HG03378 (cell line): ENCODE measurements around the gene PRR22.

Experiments
- ATAC-seq: cut with Tn5 transposase; IDR thresholded peaks from one replicate; pipeline ENCODE4 v1.9.1; 2021; ENCODE audit warnings: mild to moderate bottlenecking, moderate library complexity; ENCODE audit not compliant: unreplicated experiment

PRR22 gene

DNA sequence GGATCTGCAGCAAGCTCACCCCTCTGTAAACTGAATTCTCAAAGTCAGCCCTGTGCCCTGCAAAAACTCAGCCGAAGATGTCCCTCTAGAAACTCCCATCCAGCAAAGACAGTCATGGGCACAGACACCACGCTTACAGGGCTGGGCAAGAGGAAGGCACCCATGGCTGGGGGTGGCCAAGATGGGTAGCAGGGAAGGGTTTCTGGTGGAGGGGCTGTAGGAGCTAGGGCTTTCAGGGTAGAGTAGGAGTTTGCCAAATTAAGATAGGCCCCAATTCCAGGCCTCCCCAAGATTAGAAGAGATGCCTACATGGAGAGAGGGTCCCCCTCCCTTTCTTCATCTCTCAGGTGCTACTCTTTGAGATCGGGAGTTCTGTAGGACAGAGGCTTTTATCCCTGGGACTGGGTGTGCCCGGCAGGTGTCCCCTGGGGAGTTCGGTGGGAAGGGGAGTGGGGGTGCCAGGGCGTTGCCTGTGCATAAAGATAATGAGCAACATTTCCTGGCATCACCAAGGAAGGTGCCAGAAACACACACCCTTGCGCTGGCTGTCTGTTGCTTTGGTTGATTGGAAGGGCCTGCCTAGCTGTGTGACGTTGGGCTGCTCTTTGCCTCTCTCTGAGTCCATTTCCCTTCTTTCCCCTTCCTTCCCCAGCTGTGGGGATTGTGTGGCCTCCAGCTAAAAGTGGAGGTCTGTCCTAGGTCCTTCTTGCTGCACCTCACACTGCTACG, 29.7 kb upstream of the PRR22 start:
- ATAC-seq = no peak

DNA sequence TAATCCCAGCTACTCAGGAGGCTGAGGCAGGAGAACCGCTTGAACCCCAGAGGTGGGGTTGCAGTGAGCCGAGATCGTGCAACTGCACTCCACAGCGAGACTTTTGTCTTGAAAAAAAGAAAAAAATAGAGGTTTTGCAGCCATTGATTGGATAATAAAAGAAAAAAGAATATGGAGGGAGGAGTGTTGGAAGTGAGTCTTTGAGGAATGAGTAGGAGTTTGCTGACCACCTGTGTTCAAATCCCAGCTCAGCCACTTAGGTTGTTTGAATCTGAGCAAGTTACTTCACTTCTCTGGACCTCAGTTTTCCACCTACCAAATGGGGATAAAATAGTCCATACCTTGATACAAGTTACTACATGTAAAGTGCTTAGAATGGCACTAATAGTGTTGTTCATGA, 26.6 kb upstream of the PRR22 start:
- ATAC-seq = no peak

DNA sequence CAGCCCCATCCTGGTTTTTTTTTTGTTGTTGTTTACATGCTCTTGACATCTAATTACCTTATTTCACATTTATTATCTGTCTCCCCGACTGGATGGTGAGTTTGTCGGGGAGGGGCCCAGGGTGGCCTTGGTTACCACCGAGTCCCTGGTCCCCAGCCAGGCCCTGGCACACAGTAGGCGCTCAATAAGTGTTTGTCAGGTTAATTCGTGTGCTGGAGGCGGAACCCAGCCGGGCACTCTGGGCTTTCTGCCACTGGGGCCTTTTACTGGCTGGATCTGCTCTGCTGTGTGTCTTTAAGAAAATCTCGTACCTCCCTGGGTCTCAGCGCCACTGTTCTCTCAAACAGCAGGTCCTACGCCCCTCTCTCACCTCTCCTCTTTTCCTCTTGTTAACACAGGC, 24.9 kb upstream of the PRR22 start:
- no peak for ATAC-seq

DNA sequence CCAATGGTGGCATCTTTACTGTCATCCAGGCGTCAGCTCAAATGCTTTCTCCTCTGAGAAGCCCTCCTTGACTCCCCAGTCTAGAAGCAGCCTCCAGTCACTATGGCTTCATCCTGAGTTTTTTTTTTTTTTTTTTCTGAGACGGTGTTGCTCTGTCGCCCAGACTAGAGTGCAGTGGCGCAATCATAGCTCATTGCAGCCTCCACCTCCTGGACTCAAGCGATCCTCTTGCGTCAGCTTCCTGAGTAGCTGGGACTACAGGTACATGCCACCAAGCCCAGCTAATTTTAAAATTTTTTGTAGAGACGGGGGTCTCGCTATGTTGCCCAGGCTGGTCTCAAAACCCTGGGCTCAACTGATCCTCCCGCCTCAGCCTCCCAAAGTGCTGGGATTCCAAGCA, 24.5 kb upstream of the PRR22 start:
- ATAC-seq = no peak

DNA sequence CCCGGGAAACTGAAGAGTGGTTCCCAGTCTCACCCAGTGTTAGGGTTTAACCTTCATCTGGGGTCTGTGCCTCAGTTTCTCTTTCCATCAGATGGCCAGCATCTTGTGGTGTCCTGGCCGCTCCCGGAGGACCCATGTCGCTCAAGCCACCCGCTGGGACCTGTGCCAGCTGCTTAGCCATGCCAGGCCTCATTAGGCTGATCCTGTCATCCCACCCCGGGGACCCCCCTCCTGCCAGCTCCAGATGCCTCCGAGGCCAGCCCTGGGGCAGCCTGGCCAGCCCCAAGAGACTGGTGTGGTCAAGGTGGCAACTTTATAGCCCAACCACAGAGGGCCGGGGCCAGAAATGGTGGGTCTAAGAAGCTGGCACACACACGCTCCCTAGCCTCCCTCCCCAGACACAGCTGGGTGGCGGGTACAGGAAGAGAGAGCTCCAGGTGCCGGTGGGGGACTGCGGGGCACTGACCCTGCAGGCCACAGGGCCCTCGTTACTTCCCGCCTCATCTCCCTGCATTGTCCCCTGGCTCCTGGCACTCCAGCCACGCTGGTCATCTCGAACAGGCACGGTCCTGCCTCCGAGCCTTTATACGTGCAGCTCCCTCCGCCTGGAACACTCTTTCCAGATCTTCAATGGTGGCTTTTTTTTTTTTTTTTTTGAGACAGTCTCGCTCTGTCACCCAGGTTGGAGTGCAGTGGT, 23.7 kb upstream of the PRR22 start:
- ATAC-seq = no peak

DNA sequence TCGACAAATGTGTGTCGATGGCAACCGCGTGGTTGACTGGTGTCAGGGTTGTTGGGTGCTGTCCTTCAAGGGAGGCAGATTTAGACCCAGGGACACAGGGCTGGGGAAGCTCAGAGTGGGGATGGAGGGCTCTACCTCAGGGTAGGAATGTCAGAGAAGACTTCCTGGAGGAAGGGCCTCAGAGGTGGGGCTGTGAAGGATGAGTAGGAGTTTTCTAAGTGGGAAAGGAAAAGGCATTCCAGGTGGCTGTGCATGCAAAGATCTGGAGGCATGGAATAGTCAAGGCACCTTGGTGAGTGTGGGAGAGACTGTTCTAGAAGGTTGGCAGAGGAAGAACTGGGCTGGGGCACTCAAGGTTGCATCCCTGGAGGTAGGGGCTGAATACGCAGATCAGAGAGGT, 22.4 kb upstream of the PRR22 start:
- no peak for ATAC-seq

DNA sequence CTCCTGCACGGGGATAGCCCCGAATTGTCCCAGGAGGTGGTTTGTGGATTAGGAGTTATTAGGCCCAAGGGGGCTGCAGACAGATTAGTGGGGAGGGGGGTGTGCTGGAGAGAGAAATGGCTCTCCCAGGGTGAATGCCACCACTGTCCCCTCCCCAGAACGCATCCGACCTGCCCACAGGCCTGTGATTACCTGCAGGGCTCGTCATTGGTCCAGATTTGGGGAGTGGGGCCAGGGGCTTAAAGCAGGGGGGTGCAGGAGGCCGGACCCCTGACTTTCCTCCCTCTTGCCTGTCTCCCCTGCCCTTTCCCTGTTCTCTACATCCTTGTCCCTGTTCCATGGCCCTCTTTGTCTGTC, 21.6 kb upstream of the PRR22 start:
- no peak for ATAC-seq

DNA sequence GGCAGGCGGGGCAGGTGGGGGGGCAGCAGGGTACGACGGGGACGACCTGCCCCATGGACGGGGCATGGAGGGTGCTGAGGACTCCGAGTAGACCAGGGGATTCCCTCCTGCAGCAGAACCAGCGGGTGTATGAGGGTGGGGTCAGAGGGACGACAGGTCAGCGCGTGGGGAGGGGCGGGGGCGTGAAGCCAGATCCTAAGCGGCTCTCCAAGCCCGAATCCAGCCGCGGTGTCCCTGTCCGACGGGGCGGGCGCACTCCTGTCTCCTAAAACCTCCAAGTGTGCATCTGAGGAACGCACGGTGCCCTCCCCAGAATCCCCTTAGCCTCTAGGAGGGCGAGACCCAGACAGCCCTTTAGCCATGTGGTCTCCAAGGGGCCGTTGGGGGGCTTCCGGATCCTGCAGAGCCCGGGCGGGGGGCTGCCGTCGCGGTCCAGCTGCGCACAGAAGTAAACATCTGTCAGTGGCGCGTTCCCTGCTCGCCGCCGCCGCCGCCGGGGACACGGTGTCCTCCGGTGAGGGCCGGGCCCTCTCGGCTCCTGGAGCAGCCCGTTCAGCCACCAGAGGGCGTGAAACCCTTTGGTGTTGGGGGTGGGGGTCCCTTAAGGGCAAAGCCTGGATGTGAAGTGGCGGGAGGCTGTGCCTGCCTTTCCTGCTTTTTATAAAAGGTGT, 21.1 kb upstream of the PRR22 start:
- no peak for ATAC-seq

DNA sequence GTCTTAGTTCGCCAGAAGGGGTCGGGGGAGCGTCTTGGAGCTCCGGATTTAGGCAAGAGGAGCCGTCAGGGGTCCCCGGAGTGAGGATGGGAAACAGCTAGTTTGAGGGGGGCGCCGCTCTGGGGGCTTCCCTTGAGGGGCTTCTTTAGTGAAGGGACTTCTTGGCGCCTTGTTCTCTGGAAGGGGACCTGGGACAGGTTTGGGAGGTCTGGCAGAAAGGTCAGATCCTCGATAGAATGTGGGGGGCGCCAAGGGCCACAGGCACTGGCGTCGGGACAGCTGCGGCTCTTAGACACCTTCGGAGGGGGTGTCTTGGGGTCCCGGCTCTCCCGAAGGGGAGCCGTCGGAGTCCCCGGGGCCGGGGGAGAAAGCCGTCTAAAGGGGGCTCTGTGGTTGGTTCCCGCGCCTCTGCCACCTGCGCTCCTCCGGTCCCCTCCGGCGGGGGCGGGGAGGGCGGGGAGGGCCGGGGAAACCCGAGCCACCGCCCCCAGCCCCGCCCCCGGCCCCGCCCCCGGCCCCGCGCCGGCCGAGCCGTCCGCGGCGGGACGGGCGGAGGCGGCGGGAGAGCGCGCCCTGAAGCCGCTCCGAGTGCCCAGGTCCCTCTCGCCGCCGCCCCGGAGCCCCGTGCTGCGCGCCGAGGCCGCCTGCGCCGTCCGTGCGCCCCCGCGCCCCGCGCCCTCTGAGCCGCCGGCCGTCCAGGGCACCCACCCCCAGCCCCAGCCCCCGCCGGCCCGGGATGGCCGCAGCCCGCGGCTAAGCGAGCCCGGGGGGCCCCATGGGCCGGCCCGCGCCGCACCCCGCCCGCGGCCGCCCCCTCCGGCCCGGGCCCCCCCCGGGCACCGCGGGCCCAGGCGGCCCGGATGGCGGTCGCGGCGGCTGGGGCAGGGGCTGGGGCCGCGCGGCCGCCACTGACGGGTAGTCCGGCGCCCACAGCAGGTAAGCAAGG, 20.2 kb upstream of the PRR22 start, which contains the start of gene NRTN:
Gene NRTN (plus strand): TSS at position 552 of the 946 bp plus-strand sequence. CDS start 19,099 bp downstream, outside the sequence.
- no peak for ATAC-seq

DNA sequence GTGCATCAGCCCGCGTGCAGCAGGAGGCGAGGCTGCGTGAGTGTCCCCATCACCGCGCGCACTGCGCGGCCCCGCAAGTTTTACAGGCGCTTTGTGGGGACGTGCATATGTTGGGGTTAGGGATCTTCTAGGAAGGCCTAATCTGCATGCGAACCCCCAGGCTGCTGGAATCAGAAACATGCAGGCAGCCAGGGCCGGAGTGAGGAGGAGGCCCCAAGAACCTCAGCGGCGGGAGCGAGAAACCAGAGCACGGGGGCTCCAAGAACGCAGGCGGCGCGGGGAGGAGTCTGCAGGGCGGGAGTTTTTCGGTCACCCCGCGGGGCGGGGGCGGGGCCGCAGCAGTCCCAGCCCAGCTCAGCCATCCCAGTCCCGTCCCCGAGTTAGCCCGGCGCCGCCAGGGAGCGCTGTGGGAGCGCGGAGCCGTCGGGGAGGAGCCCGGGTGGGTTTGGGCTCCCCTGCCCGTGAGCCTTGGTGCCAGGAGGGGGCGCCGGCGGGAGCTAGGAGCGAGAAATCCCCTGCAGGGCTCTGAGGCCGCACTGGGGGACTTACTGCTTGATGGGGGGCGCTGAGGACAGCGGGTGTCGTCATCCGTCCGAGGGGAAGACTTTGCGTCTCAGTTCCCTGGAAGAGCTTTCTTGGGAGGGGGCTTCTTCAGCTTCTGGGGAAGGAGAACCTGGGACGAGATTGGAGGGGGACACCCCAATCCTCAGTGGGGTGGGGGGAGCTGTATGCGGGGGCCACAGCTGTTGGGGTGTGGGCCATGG, 19.4 kb upstream of the PRR22 start:
- ATAC-seq = no peak

DNA sequence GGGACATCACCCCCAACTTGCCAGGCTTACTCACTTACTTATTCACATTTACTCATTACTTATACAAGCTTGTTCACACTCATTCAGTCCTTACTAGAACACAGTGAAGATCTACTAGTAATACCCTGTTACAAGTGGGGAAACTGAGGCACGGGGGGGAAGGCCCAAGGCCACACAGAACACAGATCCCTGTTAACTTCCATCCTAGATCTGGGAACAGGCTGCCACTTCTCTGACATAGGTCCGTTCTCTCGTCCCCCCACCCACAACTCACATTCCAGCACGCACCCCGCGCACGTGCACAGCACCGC, 18.9 kb upstream of the PRR22 start:
- no peak for ATAC-seq

DNA sequence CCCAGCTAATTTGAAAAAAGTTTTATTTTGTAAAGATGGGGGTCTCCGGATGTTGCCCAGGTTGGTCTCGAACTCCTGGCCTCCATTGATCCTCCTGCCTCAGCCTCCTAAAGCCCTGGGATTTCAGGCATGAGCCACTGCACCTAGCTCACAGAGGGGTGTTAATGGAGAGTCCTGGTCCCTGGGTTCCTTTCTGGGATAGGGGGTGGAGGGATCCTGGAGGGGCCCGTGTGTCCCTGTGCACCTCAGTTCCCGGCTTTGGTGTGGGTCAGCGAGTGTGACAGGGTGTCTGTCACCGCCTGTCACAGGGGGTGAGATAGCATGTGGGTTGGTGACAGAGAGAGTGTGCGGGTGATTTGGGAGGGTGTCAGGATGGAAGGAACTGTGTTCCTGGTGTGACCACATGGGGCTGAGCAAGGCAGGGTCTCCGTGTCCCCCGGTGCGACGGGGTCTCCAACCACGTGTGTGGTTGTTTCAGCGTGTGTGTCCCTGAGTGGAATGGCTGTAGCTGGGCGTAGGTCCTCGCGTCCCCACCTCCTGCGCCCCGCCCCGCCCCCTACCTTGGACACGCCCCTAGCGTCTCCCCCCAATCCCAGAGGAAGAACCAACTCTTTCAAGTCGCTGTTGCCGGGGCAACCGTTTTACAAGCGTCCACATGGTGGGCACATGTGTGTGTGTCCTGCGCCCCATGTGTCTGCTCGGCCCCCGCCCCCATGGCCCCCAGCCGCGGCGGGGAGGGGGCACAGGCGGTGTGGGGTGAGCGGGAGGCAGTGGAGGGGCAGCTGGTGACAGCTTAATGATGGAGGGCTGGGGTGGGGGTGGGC, 17.5 kb upstream of the PRR22 start:
- ATAC-seq = no peak

DNA sequence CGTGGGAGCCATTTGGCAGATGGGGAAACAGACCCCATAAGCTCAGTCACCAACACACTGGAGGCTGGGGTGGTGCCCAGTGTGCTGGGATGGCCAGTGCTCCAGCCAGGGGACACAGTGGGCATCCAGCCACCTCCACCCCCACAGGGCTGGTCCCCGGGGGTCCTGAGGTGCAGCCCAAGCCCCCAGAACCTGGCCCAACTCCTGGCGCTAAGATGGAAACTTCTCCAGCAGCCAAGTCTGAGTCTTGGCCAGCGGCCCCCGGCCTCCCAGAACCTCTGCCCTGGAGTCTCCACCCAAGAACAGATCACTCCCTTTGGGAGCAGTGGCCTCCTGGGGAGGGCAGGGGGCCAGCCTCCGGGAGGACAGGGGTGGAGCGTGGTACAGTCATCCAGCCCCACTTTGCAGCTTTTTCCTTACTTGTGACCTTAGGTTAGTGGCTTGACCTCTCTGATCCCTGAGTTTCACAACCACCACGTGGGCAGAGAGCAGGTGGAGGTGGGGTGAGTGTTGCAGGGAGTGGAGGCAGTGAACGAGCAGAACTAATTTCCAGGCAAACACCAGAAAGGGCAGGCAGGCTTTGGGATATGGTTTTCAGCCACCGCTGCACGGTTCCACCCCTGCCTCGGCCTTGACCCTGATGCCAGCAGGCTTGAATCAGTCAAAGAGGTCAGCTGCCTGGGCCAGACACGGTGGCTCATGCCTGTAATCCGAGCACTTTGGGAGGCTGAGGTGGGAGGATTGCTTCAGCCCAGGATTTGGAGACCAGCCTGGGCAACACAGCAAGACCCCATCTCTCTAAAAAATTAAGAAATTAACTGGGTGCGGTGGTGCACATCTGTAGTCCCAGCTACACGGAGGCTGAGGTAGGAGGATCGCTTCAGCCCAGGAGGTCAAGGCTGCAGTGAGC, 16.1 kb upstream of the PRR22 start:
- no peak for ATAC-seq

DNA sequence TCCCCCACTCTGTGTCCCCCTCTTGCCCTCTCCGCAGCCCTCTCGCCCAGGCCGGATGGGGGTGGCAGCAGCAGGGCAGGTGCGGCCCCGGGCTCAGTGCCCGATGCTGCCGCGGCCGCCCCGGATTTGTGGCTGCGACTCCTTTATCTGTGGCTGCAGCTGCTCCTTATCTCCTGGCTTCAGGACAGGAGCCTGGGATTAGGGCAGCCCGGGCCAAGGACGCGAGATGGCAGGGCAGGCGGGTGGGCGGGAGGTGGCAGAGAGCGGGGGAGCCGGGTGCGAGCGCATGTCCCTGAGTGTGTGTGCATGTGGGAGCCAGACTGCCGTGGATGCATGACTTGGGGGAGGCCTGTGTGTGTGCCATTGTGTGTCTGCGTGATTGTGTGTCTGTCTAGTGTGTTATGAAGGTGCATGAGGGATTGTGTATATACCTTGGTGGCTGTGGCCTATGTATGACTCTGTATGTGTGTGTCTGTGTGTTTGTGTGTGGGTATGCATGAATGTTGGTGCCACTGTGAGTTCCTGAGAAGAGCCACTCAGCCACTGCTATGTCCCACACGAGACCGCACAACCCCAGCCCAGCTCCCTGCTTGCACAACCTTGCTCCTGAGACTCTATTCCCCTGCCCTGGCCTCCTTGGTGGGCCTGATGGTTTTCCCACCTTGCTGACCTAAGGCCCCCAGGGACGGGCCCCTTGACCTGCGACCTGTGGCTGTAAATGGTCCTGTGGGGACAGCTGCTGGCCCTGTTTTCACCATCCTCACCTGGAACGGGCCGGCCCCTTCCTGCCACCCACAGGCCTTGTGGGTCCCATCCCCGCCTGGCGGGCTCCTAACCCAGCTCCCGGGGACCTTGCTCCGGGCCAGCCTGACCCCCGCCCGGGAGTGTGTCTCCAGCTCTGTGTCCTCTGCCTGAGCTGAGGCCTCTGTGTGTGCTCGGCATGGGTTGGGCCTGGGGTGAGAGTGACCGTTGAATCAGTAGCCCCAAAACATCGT, 15.0 kb upstream of the PRR22 start:
- no peak for ATAC-seq

DNA sequence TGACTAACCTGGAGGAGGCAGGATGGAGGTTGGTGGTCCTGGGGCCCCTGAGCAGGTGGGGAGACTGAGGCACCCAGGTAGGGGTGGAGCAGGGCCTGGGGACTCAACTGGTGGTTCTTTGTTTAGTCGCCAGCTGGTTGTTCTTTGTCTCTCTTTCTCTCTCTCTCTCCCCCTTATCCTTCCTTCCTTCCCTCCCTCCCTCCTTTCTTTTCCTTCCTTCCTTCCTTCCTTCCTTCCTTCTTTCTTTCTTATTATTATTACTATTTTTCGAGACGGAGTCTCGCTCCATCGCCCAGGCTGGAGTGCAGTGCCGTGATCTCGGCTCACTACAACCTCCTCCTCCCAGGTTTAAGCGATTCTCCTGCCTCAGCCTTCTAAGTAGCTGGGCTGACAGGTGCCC, 13.7 kb upstream of the PRR22 start:
- ATAC-seq = no peak

DNA sequence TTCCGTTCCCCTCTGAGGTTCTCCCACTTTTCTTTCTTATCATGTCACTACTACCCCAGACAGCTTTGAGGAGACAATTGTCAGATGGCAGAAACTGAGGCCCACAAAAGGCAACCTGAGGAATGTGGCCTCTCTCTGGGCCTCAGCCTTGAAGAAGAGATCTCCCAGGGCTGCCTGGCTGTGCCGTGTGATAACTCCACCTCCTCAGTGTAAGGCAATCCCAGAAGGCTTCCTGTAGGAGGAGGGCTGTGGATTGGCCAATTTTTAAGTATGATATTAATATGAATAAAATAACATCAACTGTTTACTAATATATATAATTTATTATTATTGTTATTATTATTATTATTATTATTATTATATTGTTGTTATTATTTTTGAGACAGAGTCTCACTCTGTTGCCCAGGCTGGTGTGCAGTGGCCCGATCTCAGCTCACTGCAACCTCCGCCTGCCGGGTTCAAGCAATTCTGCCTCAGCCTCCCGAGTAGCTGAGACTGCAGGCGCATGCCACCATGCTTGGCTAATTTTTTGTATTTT, 10.9 kb upstream of the PRR22 start:
- ATAC-seq = no peak

DNA sequence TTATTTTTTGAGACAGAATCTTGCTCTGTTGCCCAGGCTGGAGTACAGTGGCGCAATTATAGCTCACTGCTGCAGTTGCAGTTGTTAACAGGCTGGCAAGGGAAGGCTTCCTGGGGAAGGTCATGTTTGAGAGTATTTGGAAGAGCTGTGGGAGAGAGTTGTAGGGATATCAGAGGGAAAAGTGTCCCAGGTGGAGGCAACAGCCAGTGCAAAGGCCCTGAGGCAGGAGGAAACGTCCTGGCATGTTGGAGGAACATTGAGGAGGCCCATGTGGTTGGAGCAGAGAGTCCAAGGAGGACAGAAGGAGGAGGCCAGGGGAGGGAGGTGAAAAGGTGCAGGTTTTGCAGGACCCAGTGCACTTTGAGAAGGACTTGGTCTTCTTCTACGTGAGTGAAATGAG, 8.6 kb upstream of the PRR22 start:
- no peak for ATAC-seq
